SKM-1 (cell line): ENCODE data around the gene EZH2.
A peak's percentile ranks its signal among the peaks of the same experiment; 100 is the strongest.

Experiments
- DNase-seq: peaks from one replicate; lab custom pipeline; 2025; ENCODE audit not compliant: unreplicated experiment; lab: John Stamatoyannopoulos, UW

Gene EZH2

GRCh38 chr7:148901178-148901577 is 17.1 kb upstream of the EZH2 start:
- no peak for DNase-seq

- no peak for DNase-seq
These were observed 14.9 kb upstream of the EZH2 start for GRCh38 chr7:148898845-148899484.

- no peak for DNase-seq
These were observed 10.5 kb upstream of the EZH2 start for GRCh38 chr7:148894591-148894990.

- DNase-seq: no peak
These were observed 9.0 kb upstream of the EZH2 start for GRCh38 chr7:148893071-148893470.

- DNase-seq: no peak
These were observed 4.2 kb upstream of the EZH2 start for GRCh38 chr7:148888300-148888699.

- no peak for DNase-seq
These were observed 2.8 kb upstream of the EZH2 start for GRCh38 chr7:148886844-148887243.

GRCh38 chr7:148884299-148885022 is 370 bp upstream of the EZH2 start:
- DNase-seq: peak; percentile 23

- no peak for DNase-seq
These were observed 634 bp downstream of the EZH2 start for GRCh38 chr7:148883266-148884048.

- DNase-seq: no peak
These were observed 1.2 kb downstream of the EZH2 start for GRCh38 chr7:148882841-148883265.

- DNase-seq: no peak
These were observed 1.9 kb downstream of the EZH2 start for GRCh38 chr7:148882192-148882591.

- no peak for DNase-seq
These were observed 5.8 kb downstream of the EZH2 start for GRCh38 chr7:148878317-148878716.

GRCh38 chr7:148877517-148877916 is 6.6 kb downstream of the EZH2 start:
- DNase-seq: no peak

- no peak for DNase-seq
These were observed 11.9 kb downstream of the EZH2 start for GRCh38 chr7:148872188-148872587.

- DNase-seq: no peak
These were observed 12.5 kb downstream of the EZH2 start for GRCh38 chr7:148871551-148871950.

- no peak for DNase-seq
These were observed 13.1 kb downstream of the EZH2 start for GRCh38 chr7:148871030-148871429.

- no peak for DNase-seq
These were observed 15.8 kb downstream of the EZH2 start for GRCh38 chr7:148868378-148868674.

- no peak for DNase-seq
These were observed 16.3 kb downstream of the EZH2 start for GRCh38 chr7:148867596-148868377.

- DNase-seq: no peak
These were observed 17.7 kb downstream of the EZH2 start for GRCh38 chr7:148866362-148866761.

- DNase-seq: no peak
These were observed 18.8 kb downstream of the EZH2 start for GRCh38 chr7:148865283-148865682.

- DNase-seq: no peak
These were observed 20.8 kb downstream of the EZH2 start for GRCh38 chr7:148863324-148863723.

- no peak for DNase-seq
These were observed 21.6 kb downstream of the EZH2 start for GRCh38 chr7:148862481-148862880.
